GM10266 (cell line): Measurements from ENCODE around the gene CALML6.

Source experiments
- DNase-seq: peaks from one replicate; pipeline ENCODE4 v3.0.0; 2012; ENCODE audit errors: extremely low spot score
- CTCF ChIP-seq: IDR thresholded peaks from 2 replicates; pipeline ENCODE4 v1.5.1; 2012; ENCODE audit warnings: mild to moderate bottlenecking, low read depth; ENCODE audit not compliant: control insufficient read depth, insufficient read depth; ENCODE audit errors: missing control alignments

The CALML6 gene

DNA sequence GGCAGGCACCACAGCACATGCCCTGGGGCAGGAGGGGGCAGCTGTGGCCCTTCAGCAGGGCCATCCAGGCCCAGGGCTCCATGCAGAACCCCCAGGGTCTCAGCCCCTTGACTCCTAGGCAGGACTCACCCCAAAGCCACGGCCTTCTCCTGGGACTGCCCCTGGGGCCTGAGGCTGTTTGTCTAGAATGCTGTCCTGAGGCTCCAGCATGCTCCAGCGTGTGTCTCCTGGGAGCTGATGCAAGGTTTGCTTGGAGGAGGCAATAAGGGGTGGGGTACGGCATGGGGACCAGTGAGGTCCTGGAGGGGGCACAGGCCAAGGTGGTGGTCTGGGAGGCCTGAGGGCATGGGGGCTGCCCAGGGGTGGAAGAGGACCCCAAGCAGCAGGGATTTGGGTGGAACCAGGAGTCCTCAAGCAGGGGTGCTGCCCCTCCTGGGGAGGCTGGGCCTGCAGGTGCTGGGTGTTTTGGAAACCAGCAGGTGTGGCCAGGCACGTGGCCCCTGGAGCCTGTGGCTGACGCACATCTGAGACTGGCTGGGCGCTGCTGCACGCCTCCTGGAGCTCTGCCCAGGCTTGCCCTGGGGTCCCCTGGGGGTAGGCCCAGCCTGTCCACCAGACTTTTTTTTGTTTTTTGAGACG, 7.8 kb upstream of the CALML6 start:
- TF ChIP-seq CTCF: no peak
- DNase-seq: no peak

GRCh38 chr1:1908506-1908791, 6.6 kb upstream of the CALML6 start:
- no peak for DNase-seq
- no peak for TF ChIP-seq CTCF

GRCh38 chr1:1910033-1910465, 5.0 kb upstream of the CALML6 start:
- no peak for DNase-seq
- TF ChIP-seq CTCF: no peak

DNA sequence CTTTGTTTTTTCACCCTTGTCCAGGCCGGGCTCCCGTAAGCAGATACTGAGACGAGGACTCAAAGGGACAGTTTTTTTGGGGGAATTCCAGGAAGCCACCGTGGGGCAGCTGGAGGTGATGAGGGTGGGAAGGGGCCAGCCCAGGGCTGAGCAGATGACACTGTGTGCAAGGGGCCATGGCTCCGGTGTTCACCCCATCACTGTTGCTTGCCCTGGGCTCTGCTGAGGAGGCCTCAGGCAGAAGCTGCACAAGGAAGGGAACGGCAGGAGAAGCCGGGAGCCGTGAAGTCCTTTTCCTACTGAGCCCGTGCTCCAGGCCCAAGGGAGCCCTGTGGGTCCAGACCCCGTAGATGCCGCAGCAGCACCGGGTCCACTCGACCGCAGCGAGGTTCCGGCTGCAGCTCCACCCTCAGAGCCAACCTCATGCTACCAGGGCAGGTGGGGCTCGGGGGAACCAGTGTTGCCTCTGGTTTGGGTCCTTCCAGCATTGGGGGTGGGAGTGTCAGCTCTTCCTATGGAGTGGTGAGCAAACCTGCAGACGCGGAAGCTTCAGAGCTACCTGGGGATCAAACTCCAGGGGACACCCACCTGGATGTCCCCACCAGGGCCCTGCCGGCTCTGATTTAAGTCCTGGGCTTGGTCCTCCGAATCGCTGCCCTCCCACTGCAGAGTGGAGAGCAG, 4.3 kb upstream of the CALML6 start:
- TF ChIP-seq CTCF: no peak
- no peak for DNase-seq

GRCh38 chr1:1911350-1912041, 3.6 kb upstream of the CALML6 start:
- no peak for TF ChIP-seq CTCF
- no peak for DNase-seq

DNA sequence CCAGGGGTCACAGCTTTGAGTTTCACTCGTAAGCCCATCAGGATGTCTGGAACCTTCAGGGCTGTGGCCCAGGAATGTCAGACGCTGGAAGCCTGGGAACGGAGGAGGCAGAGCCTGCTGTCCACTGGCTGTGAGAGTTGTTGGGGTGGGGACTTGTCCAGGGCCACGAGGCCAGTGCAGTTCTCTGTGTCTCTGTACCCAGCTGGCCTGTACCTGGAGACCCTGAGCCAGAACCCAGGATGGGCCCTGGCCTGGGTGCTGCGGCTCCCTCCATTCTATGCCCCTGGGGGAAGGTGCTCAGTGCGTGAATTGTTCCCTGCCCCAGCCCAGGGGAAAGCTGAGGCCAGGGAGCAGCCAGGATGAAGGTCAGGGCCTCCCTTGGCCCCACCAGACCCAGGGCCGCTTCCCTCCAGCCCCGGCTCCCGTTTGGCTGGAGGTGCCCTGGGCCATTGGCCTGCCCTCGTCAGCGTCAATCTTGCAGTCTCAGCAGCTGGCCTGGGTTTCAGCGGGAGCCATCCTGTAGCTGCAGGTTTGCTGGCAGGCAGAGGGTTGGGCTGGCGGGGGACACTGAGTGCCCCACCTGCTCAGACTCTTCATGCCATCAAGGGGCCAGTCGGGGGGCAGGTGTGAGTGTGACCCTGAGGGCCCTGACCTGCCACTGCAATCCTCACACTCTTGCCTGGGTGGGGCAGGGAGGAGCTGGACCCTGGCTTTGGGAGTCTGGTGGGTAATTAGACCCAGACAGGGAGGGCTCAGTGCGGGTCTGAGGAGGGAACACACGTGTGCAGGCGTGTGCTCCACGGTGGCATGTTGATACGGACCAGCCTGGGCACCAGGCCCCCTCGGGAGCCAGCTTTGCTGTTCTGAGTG, 724 bp upstream of the CALML6 start:
- TF ChIP-seq CTCF: no peak

More for the DNA sequence above, 724 bp upstream of the CALML6 start:
- no peak for DNase-seq
